Measurements from ENCODE around the gene GRIK4.
A peak's percentile ranks its signal among the peaks of the same experiment; 100 is the strongest.

DNA sequence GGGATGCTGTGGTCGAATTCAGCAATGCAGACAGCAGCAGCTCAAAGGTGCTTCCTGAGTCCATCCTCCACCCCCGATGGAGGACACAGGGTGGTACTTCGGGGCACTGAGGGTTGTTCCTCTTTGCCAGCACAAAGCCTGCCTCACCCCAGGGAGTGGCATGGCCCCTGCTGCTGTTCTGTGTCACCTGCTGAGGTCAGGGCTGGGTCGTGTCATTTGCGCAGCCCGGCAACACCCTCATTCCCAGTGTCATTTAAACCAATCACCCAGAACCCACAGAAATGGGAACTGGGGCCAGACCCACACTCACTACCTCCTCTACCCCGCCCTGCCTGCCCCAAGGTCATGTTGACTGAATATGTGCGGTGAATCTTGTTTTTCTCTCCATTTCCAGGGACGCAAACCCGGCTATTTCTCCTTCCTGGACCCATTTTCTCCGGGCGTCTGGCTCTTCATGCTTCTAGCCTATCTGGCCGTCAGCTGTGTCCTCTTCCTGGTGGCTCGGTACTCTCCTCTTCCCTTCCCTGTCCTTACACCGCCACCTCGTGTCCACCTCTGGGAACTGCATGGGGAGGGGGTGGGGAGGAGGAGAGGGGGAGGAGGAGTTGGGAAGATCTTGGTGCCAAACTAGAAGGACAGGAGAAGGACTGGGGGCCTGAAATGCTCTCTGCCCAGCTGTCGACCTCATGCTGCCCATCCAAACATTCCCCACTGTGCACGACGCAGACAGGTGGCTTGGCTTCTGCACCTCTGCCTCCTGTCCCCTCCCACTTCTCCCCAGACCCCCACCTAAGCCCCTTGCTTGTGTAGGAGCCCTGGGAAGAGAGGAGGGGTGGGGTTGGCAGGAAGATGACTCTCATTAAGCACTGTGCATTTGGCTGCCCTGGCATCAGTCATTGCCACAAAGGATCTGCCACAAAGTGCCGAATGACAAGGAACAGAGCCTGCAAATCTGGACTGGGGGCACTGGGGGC, 441.2 kb downstream of the GRIK4 start:
- TF ChIP-seq, protein P1, sequence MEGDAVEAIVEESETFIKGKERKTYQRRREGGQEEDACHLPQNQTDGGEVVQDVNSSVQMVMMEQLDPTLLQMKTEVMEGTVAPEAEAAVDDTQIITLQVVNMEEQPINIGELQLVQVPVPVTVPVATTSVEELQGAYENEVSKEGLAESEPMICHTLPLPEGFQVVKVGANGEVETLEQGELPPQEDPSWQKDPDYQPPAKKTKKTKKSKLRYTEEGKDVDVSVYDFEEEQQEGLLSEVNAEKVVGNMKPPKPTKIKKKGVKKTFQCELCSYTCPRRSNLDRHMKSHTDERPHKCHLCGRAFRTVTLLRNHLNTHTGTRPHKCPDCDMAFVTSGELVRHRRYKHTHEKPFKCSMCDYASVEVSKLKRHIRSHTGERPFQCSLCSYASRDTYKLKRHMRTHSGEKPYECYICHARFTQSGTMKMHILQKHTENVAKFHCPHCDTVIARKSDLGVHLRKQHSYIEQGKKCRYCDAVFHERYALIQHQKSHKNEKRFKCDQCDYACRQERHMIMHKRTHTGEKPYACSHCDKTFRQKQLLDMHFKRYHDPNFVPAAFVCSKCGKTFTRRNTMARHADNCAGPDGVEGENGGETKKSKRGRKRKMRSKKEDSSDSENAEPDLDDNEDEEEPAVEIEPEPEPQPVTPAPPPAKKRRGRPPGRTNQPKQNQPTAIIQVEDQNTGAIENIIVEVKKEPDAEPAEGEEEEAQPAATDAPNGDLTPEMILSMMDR (conservative IDR thresholded peaks at IDR 0.05; ENCODE audit: low read depth, low read length), result peak; percentile 90
- no peak for TF ChIP-seq EZH2phosphoT487 (IDR thresholded peaks at IDR 0.05; ENCODE audit: borderline replicate concordance, low read length)
- TF ChIP-seq EZH2 (IDR thresholded peaks at IDR 0.05; ENCODE audit: low read length, unreplicated experiment), result no peak

Data from PC-3 (cell line).